IPS DF 6.9 (cell line): ENCODE results near the gene TICAM2.

ENCODE experiments used
- DNase-seq: peaks from one replicate; pipeline ENCODE4 v3.0.0-alpha.2; 2013; ENCODE audit warnings: low read depth, low spot score
- H3K27ac ChIP-seq: one replicate; pipeline ENCODE4 v1.5.1; 2013; ENCODE audit warnings: low read length, control low read depth
- H3K27me3 ChIP-seq: 2 replicates; pipeline ENCODE4 v1.6.1; 2013; ENCODE audit warnings: mild to moderate bottlenecking, low read length; ENCODE audit not compliant: control insufficient read depth, insufficient read depth
- H3K36me3 ChIP-seq: 2 replicates; pipeline ENCODE4 v1.6.1; 2013; ENCODE audit warnings: low read length; ENCODE audit not compliant: control insufficient read depth, insufficient read depth
- H3K4me1 ChIP-seq: 2 replicates; pipeline ENCODE4 v1.6.1; 2013; ENCODE audit warnings: low read length; ENCODE audit not compliant: control insufficient read depth, insufficient read depth
- H3K4me3 ChIP-seq: 2 replicates; pipeline ENCODE4 v1.5.1; 2013; ENCODE audit warnings: mild to moderate bottlenecking, low read length
- H3K9me3 ChIP-seq: 2 replicates; pipeline ENCODE4 v1.6.1; 2013; ENCODE audit warnings: low read length, inconsistent platforms; ENCODE audit not compliant: control insufficient read depth, insufficient read depth
- WGBS: extraction: QIAGEN DNeasy Blood & Tissue Kit; methylation state at CpG from one replicate; pipeline ENCODE4 v1.1.7; 2013; ENCODE audit warnings: mixed read lengths, missing lambda C conversion rate; ENCODE audit not compliant: insufficient read length, insufficient coverage; 5-methylcytosine and 5-hydroxymethylcytosine counted together

The TICAM2 gene

GRCh38 chr5:115611873-115612272 is 9.6 kb upstream of the TICAM2 start:
- Histone ChIP-seq H3K4me3 (no peak overlapping the region), H3K27me3 (no peaks in the 10 kb centered on the region), H3K4me1 (no peaks in the 10 kb centered on the region), H3K9me3 (no peaks in the 10 kb centered on the region), H3K36me3 (no peaks in the 10 kb centered on the region; the same call in 1 of the 2 replicates), H3K27ac (no peak overlapping the region)
- DNase-seq = no peak
- no CpG with 5 or more reads among the region's 5 CpGs for WGBS

- H3K27me3 ChIP-seq = no peaks in the 10 kb centered on the region
- H3K4me1 ChIP-seq = peaks cover 1% of the 10 kb centered on the region; the same call in 1 of the 2 replicates
- no peak overlapping the region for H3K4me3 ChIP-seq
- no CpG with 5 or more reads among the region's 2 CpGs for WGBS
- no peaks in the 10 kb centered on the region for H3K36me3 ChIP-seq
- no peaks in the 10 kb centered on the region for H3K9me3 ChIP-seq
- no peak overlapping the region for H3K27ac ChIP-seq
- no peak for DNase-seq
Observed at GRCh38 chr5:115607935-115608334, 5.7 kb upstream of the TICAM2 start.

GRCh38 chr5:115605436-115605835 is 3.2 kb upstream of the TICAM2 start:
- Histone ChIP-seq H3K36me3 (no peaks in the 10 kb centered on the region), H3K4me1 (peaks cover 1% of the 10 kb centered on the region; the same call in 1 of the 2 replicates), H3K27me3 (no peaks in the 10 kb centered on the region), H3K9me3 (no peaks in the 10 kb centered on the region), H3K4me3 (no peak overlapping the region), H3K27ac (no peak overlapping the region)
- no peak for DNase-seq
- no CpG with 5 or more reads among the region's 3 CpGs for WGBS

GRCh38 chr5:115602591-115603125 is 379 bp upstream of the TICAM2 start:
- no peak overlapping the region for H3K4me3 ChIP-seq
- H3K36me3 ChIP-seq = no peaks in the 10 kb centered on the region
- DNase-seq = no peak
- H3K27me3 ChIP-seq = no peaks in the 10 kb centered on the region
- no peak overlapping the region for H3K27ac ChIP-seq
- WGBS = no CpG with 5 or more reads among the region's 11 CpGs
- peaks cover 3% of the 10 kb centered on the region for H3K4me1 ChIP-seq
- H3K9me3 ChIP-seq = no peaks in the 10 kb centered on the region

- DNase-seq = no peak
- H3K27me3 ChIP-seq = no peaks in the 10 kb centered on the region
- H3K4me1 ChIP-seq = peaks cover 3% of the 10 kb centered on the region
- H3K4me3 ChIP-seq = no peak overlapping the region
- no peaks in the 10 kb centered on the region for H3K9me3 ChIP-seq
- no peak overlapping the region for H3K27ac ChIP-seq
- H3K36me3 ChIP-seq = no peaks in the 10 kb centered on the region
- WGBS = no CpG with 5 or more reads among the region's 3 CpGs
Observed at GRCh38 chr5:115600766-115601165, 1.5 kb downstream of the TICAM2 start.

- DNase-seq = no peak
- no peaks in the 10 kb centered on the region for H3K9me3 ChIP-seq
- no CpG with 5 or more reads among the region's 2 CpGs for WGBS
- no peak overlapping the region for H3K4me3 ChIP-seq
- H3K27me3 ChIP-seq = no peaks in the 10 kb centered on the region
- H3K27ac ChIP-seq = no peak overlapping the region
- H3K36me3 ChIP-seq = no peaks in the 10 kb centered on the region
- peaks cover 3% of the 10 kb centered on the region for H3K4me1 ChIP-seq
Observed at GRCh38 chr5:115599924-115600323, 2.4 kb downstream of the TICAM2 start.

- Histone ChIP-seq H3K36me3 (no peaks in the 10 kb centered on the region), H3K27me3 (no peaks in the 10 kb centered on the region), H3K9me3 (no peaks in the 10 kb centered on the region), H3K4me1 (peaks cover 3% of the 10 kb centered on the region), H3K27ac (no peak overlapping the region), H3K4me3 (no peak overlapping the region)
- no CpG with 5 or more reads among the region's 1 CpG for WGBS
- no peak for DNase-seq
Observed at GRCh38 chr5:115599502-115599901, 2.8 kb downstream of the TICAM2 start.

GRCh38 chr5:115594128-115595047 is 7.9 kb downstream of the TICAM2 start:
- H3K27me3 ChIP-seq = no peaks in the 10 kb centered on the region
- no peak overlapping the region for H3K4me3 ChIP-seq
- no peak for DNase-seq
- no CpG with 5 or more reads among the region's 2 CpGs for WGBS
- no peak overlapping the region for H3K27ac ChIP-seq
- H3K9me3 ChIP-seq = no peaks in the 10 kb centered on the region
- 0 out of 2 replicates have a peak, but pooled peaks cover under 1% of the 10 kb centered on the region for H3K4me1 ChIP-seq
- H3K36me3 ChIP-seq = no peaks in the 10 kb centered on the region

- H3K4me3 ChIP-seq = no peak overlapping the region
- H3K4me1 ChIP-seq = no peaks in the 10 kb centered on the region
Observed at GRCh38 chr5:115589043-115589442, 13.2 kb downstream of the TICAM2 start.

GRCh38 chr5:115588640-115589039 is 13.6 kb downstream of the TICAM2 start:
- no peak overlapping the region for H3K27ac ChIP-seq
- no CpG with 5 or more reads among the region's 4 CpGs for WGBS
- no peaks in the 10 kb centered on the region for H3K9me3 ChIP-seq
- H3K4me1 ChIP-seq = no peaks in the 10 kb centered on the region
- H3K36me3 ChIP-seq = no peaks in the 10 kb centered on the region
- DNase-seq = no peak
- no peaks in the 10 kb centered on the region for H3K27me3 ChIP-seq
- no peak overlapping the region for H3K4me3 ChIP-seq

More at GRCh38 chr5:115589043-115589442, 13.2 kb downstream of the TICAM2 start:
- no peak for DNase-seq
- Histone ChIP-seq H3K9me3 (no peaks in the 10 kb centered on the region), H3K27me3 (no peaks in the 10 kb centered on the region), H3K36me3 (no peaks in the 10 kb centered on the region), H3K27ac (no peak overlapping the region)
- no CpG with 5 or more reads among the region's 3 CpGs for WGBS
